Thyroid gland (tissue), 4 donors: ENCODE results near the gene TRIM37. TPM values are rescaled to one million over a fixed set of nuclear protein-coding genes. Genes with fewer than 3 reads are reported as not detected.
A peak's percentile ranks its signal among the peaks of the same experiment; 100 is the strongest.

Experiments used
- DNase-seq, 2 donors: peaks; one replicate each; pipeline ENCODE4 v3.0.0-alpha.2; 2019
- H3K27ac ChIP-seq, 3 donors: fragments of 200-600 bp; sonication (generic); 1 replicate in 2 of 3; 2 replicates in 1 of 3; pipeline ENCODE4 v1.5.1; 2016 to 2019; ENCODE audit warnings: mild to moderate bottlenecking in 1 of 3, moderate library complexity in 1 of 3
- H3K27me3 ChIP-seq: fragments of 200-600 bp; sonication (generic); one replicate; pipeline ENCODE4 v1.5.1; 2019
- H3K36me3 ChIP-seq, 2 donors: fragments of 200-600 bp; sonication (generic); one replicate each; pipeline ENCODE4 v1.5.1; 2016 to 2019
- H3K4me1 ChIP-seq, 2 donors: fragments of 200-600 bp; sonication (generic); one replicate each; pipeline ENCODE4 v1.5.1; 2017 to 2019
- H3K4me3 ChIP-seq, 3 donors: fragments of 200-600 bp; sonication (generic); replicated peaks in 1 of 3; 1 replicate in 2 of 3; 2 replicates in 1 of 3; pipeline ENCODE4 v1.5.1; 2016; ENCODE audit warnings: mild to moderate bottlenecking in 1 of 3
- H3K9me3 ChIP-seq: fragments of 200-600 bp; sonication (generic); one replicate; pipeline ENCODE4 v1.5.1; 2017
- POLR2A ChIP-seq, 2 donors: fragments of 450-650 bp; IDR thresholded peaks; one replicate each; pipeline ENCODE4 v1.6.1; 2017; ENCODE audit warnings: antibody characterized with exemption in 2 of 2, mild to moderate bottlenecking in 2 of 2, moderate library complexity in 1 of 2
- WGBS, 2 donors: methylation state at CpG; one replicate each; pipeline ENCODE4 v1.1.5; 2017; 5-methylcytosine and 5-hydroxymethylcytosine counted together
- intact Hi-C: fragments of 100-400 bp; cut with DNase I; formaldehyde crosslinking; loops from one replicate; pipeline ENCODE4 v1.15.1; 2023
- total RNA-seq, 4 donors: library from RNA; depleted of rRNA; stranded (reverse); fragments of >200 nt; gene quantifications; one replicate each; pipeline ENCODE4 v1.2.3, GENCODE V29; 2016
- TF ChIP-seq, protein P1 (sequence below), 6 experiments: fragments of 200-600 bp in 3 of 6; fragments of 450-650 bp in 3 of 6; sonication (generic) in 3 of 6; IDR thresholded peaks; one replicate each; pipeline ENCODE4 v1.5.1; 2016 to 2019; ENCODE audit warnings: antibody characterized with exemption in 6 of 6, mild to moderate bottlenecking in 2 of 6, inconsistent platforms in 1 of 6, moderate library complexity in 1 of 6

Gene TRIM37
- total RNA-seq, 4 donors from 2014 or later: 30.2 to 46.8 (median 34.2) TPM

DNA sequence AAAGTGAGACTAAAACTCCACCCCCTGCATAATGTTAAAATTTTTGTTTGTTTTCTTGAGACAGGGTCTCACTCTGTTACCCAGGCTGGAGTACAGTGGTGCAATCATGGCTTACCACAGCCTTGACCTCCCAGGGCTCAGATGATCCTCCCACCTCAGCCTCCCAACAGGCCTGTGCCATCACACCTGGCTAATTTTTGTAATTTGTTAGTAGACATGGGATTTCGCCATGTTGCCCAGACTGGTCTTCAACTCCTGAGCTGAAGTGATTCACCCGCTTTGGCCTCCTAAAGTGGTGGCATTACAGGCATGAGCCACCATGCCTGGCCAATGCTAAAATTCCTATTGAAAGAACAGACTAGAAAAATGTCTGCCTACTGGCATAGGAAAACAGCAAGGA is 103.8 kb downstream of the TRIM37 start:
- intact Hi-C loops: loop anchor here (5.0 kb wide), 2 partner anchors 291 to 491 kb away; partner anchors contain the start of gene MTMR4
- TF ChIP-seq, protein P1, sequence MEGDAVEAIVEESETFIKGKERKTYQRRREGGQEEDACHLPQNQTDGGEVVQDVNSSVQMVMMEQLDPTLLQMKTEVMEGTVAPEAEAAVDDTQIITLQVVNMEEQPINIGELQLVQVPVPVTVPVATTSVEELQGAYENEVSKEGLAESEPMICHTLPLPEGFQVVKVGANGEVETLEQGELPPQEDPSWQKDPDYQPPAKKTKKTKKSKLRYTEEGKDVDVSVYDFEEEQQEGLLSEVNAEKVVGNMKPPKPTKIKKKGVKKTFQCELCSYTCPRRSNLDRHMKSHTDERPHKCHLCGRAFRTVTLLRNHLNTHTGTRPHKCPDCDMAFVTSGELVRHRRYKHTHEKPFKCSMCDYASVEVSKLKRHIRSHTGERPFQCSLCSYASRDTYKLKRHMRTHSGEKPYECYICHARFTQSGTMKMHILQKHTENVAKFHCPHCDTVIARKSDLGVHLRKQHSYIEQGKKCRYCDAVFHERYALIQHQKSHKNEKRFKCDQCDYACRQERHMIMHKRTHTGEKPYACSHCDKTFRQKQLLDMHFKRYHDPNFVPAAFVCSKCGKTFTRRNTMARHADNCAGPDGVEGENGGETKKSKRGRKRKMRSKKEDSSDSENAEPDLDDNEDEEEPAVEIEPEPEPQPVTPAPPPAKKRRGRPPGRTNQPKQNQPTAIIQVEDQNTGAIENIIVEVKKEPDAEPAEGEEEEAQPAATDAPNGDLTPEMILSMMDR (IDR thresholded peaks at IDR 0.05): no peak
- no peak for TF ChIP-seq POLR2A (IDR thresholded peaks at IDR 0.05)
- WGBS, 2 donors: 100% methylated on average over 2 of the region's 2 CpGs
- DNase-seq: no peak
- Histone ChIP-seq H3K27me3 (no peaks in the 10 kb centered on the region), H3K36me3 (no peaks in the 10 kb centered on the region), H3K4me3 (no peak overlapping the region), H3K27ac (peak overlapping the region in 1 of 3 donors; percentile 64), H3K4me1 (peaks cover 3 to 7% of the 10 kb centered on the region in 2 donors), H3K9me3 (no peaks in the 10 kb centered on the region)

DNA sequence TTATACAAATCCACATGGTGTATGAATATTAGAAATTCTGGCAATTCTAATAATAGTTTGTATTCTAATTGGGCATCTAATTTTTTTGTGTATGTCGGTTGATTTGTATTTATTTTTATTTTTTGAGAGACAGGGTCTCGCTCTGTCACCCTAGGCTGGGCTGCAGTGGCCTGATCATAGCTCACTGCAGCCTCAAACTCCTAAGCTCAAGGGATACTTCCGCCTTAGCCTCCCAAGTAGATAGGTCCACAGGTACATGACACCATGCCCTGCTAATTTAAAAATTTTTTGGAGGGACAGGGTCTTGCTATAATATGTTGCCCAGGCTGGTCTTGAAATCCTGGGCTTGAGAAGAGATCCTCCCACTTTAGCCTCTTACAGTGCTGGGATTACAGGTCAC is 104.6 kb downstream of the TRIM37 start:
- H3K4me3 ChIP-seq: no peak overlapping the region

DNA sequence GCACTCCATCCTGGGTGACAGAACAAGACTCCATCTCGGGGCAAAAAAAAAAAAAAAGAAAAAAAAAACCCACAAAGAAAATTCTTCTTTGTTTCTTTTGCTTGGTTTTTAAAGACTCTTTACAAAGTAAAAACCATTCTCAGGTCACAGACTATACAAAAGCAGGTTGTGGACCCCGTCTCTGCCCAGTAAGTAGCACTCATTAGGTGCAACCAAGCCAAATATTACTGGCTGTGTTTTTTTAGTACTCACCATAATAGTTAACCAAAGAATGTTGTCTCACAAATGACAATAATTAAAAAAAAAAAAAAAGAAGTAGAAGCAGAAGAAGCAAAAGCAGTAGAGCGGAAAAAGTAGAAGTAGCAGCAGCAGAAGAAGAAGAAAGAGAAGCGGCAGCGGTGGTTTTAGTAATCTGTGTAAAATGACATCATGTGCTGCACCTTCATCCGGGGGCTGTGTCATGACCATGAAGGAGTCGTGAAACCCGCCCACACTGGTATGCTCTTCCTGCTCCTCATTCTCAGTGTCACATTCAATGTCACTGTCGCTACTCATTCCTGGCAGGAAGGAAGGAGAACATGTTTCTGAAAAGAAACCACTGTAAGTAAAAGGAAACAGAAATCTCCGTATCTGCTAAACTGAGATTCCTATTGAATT is 105.4 kb downstream of the TRIM37 start:
- peak; percentile 52 to 66 for DNase-seq
- H3K27ac ChIP-seq: peak overlapping the region; percentile 54 to 64 (median 63)

More for the DNA sequence above, 104.6 kb downstream of the TRIM37 start:
- H3K4me1 ChIP-seq: peaks cover 3 to 7% of the 10 kb centered on the region in 2 donors
- H3K27me3 ChIP-seq: no peaks in the 10 kb centered on the region
- H3K27ac ChIP-seq: peak overlapping the region in 2 of 3 donors; percentile 63 to 64
- H3K9me3 ChIP-seq: no peaks in the 10 kb centered on the region
- H3K36me3 ChIP-seq: no peaks in the 10 kb centered on the region
- no peak for TF ChIP-seq POLR2A (IDR thresholded peaks at IDR 0.05)
- TF ChIP-seq, protein P1 (IDR thresholded peaks at IDR 0.05): no peak
- 87 to 91% methylated on average over 3 of the region's 3 CpGs for WGBS, 2 donors
- intact Hi-C loops: loop anchor here (5.0 kb wide), 2 partner anchors 290 to 490 kb away; partner anchors contain the start of gene MTMR4
- no peak for DNase-seq

DNA sequence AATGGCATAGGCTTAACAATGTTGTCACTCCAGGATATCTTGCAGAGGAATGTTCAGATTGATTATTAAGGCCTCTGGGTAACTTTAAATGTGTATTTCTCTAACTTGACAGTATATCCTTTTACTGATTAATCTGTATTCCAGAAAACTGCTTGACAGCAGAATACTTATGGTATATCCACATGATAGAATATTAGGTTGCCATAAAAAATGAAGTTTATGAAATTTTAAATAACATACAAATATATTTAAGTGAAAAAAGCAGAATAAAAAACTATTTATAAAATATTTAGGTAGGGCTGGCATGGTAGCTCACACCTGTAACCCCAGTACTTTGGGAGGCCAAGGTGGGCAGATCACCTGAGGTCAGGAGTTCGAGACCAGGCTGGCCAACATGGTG is 106.7 kb downstream of the TRIM37 start:
- intact Hi-C loops: loop anchor here (5.0 kb wide), 2 partner anchors 288 to 488 kb away; partner anchors contain the start of gene MTMR4
- Histone ChIP-seq H3K36me3 (no peaks in the 10 kb centered on the region), H3K4me1 (peaks cover 3 to 7% of the 10 kb centered on the region in 2 donors), H3K27me3 (no peaks in the 10 kb centered on the region), H3K27ac (no peak overlapping the region), H3K4me3 (no peak overlapping the region), H3K9me3 (no peaks in the 10 kb centered on the region)
- 97 to 100% methylated on average over 1 of the region's 1 CpG for WGBS, 2 donors
- no peak for DNase-seq
- TF ChIP-seq, protein P1 (IDR thresholded peaks at IDR 0.05): no peak
- TF ChIP-seq POLR2A (IDR thresholded peaks at IDR 0.05): no peak

More for the DNA sequence above, 105.4 kb downstream of the TRIM37 start:
- H3K27me3 ChIP-seq: no peaks in the 10 kb centered on the region
- TF ChIP-seq, protein P1 (IDR thresholded peaks at IDR 0.05): no peak
- TF ChIP-seq POLR2A (IDR thresholded peaks at IDR 0.05): no peak
- no peaks in the 10 kb centered on the region for H3K9me3 ChIP-seq
- WGBS, 2 donors: 29 to 30% methylated on average over 10 of the region's 10 CpGs
- H3K4me3 ChIP-seq: no peak overlapping the region
- peaks cover 3 to 7% of the 10 kb centered on the region in 2 donors for H3K4me1 ChIP-seq
- intact Hi-C loops: loop anchor here (5.0 kb wide), 2 partner anchors 289 to 489 kb away; partner anchors contain the start of gene MTMR4
- H3K36me3 ChIP-seq: no peaks in the 10 kb centered on the region

DNA sequence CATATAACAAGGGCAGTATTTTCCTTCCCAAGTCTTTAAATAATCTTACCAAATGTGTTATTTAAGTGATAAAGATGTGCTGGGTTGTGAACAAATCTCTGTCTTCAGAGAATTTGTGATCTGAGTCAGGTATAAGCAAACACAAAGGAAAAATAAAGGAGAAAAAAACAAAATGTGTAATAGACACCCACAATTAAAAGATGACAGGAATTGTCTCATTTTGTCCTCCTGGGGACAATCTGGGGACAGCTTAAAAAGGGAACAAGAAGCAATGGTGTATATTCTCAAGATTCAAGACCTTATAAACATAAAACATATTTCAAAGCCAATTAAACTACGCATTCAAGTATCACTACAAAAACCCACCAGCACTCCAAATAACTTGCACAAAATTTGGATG is 107.2 kb downstream of the TRIM37 start:
- no peaks in the 10 kb centered on the region for H3K36me3 ChIP-seq

More for the DNA sequence above, 107.2 kb downstream of the TRIM37 start:
- H3K9me3 ChIP-seq: no peaks in the 10 kb centered on the region
- H3K27me3 ChIP-seq: no peaks in the 10 kb centered on the region
- peaks cover 3 to 7% of the 10 kb centered on the region in 2 donors for H3K4me1 ChIP-seq
- no peak overlapping the region for H3K27ac ChIP-seq
- 96 to 97% methylated on average over 1 of the region's 1 CpG for WGBS, 2 donors
- DNase-seq: no peak
- intact Hi-C loops: no loop called here
- TF ChIP-seq POLR2A (IDR thresholded peaks at IDR 0.05): no peak
- TF ChIP-seq, protein P1 (IDR thresholded peaks at IDR 0.05): no peak
- H3K4me3 ChIP-seq: no peak overlapping the region
